ENCODE results near the gene NRSN1.

Gene NRSN1, protein sequence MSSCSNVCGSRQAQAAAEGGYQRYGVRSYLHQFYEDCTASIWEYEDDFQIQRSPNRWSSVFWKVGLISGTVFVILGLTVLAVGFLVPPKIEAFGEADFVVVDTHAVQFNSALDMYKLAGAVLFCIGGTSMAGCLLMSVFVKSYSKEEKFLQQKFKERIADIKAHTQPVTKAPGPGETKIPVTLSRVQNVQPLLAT

DNA sequence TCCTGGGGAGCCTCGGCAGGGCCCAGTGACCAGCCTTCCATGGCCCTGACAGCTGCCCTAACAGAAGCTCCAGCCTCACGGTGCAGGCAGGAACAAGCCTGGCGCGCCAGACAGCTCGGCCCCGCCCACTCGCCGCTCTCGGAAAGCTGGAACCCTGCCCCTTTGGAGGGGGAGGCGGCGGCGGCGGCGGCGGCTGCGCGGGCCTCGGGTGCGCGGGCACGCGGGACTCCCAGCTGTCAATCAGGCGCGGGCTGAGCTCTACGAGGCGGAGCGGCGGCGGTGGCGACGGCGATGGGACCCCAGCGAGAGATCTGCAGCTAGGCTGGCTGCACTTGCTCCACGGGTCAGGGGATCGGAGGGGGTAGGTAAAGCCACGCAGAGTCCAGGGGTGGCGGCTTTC is at the start of gene NRSN1:
Gene NRSN1 (plus strand): TSS at position 236 of the 400 bp plus-strand sequence. CDS start 8,113 bp downstream, outside the sequence.
- no peak within 1 kb of the TSS for H3K4me3 ChIP-seq (ENCODE audit: low read depth, low read length)
- TF ChIP-seq, protein P1, sequence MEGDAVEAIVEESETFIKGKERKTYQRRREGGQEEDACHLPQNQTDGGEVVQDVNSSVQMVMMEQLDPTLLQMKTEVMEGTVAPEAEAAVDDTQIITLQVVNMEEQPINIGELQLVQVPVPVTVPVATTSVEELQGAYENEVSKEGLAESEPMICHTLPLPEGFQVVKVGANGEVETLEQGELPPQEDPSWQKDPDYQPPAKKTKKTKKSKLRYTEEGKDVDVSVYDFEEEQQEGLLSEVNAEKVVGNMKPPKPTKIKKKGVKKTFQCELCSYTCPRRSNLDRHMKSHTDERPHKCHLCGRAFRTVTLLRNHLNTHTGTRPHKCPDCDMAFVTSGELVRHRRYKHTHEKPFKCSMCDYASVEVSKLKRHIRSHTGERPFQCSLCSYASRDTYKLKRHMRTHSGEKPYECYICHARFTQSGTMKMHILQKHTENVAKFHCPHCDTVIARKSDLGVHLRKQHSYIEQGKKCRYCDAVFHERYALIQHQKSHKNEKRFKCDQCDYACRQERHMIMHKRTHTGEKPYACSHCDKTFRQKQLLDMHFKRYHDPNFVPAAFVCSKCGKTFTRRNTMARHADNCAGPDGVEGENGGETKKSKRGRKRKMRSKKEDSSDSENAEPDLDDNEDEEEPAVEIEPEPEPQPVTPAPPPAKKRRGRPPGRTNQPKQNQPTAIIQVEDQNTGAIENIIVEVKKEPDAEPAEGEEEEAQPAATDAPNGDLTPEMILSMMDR (IDR thresholded peaks at IDR 0.05; ENCODE audit: low read depth, low read length, missing control alignments), result no peak
- H3K36me3 ChIP-seq (replicated peaks), result no peaks in the 10 kb centered on the region
- in situ Hi-C loops (cut with HindIII; ENCODE audit: low pct_ligation_motif_present, low sequenced_read_pairs), result no loop called here
- DNase-seq, result no peak
- no peaks in the 10 kb centered on the region for H3K27me3 ChIP-seq (replicated peaks)
- H3K27ac ChIP-seq, result no peak within 1 kb of the TSS

DNA sequence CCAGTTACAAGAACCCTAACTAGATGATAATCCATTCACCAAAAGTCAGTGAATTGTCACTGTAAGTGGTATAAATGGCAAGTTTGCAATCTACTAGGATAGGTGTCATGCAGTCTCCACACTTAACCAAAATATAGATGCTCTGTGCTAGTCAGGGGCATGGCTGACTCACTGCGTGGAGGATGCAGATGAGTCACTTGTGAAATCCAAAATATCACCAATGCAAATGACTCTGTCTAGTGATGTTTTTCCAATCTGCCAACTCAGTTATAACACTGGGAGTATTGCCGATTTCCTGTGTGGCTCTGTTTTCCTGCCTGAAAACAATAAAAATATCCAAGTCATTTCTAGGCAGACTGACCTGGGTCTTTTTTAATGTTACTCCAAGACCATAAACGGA is 47.8 kb upstream of the NRSN1 start:
- in situ Hi-C loops (cut with HindIII; ENCODE audit: low pct_ligation_motif_present, low sequenced_read_pairs), result no loop called here
- no peaks in the 10 kb centered on the region for H3K36me3 ChIP-seq (replicated peaks)
- H3K4me3 ChIP-seq (ENCODE audit: low read depth, low read length), result no peak overlapping the region
- DNase-seq, result no peak
- no peak overlapping the region for H3K27ac ChIP-seq
- TF ChIP-seq, protein P1 (IDR thresholded peaks at IDR 0.05; ENCODE audit: low read depth, low read length, missing control alignments), result no peak
- no peaks in the 10 kb centered on the region for H3K27me3 ChIP-seq (replicated peaks)

DNA sequence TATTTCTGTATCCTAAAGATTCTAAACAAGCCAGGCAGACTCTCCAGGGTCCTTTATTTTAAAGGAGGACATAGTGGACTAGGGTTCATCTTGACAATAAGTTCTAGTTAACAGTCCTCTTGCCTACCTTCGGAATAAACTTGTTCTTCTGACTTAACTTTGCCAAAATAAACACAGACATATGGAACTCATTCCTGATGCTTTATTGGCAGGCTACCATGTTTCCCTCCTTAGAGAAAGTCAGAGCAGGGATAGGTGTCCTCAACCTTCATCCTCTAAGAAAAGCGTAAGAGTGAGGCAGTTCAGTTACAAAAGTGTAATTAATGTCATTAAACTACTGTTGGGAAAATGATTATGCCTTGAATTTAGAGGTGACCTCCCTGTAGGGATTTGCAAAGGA is 46.9 kb upstream of the NRSN1 start:
- Histone ChIP-seq H3K36me3 (replicated peaks) (no peaks in the 10 kb centered on the region), H3K27ac (no peak overlapping the region), H3K4me3 (ENCODE audit: low read depth, low read length) (no peak overlapping the region), H3K27me3 (replicated peaks) (no peaks in the 10 kb centered on the region)
- in situ Hi-C loops (cut with HindIII; ENCODE audit: low pct_ligation_motif_present, low sequenced_read_pairs), result no loop called here
- TF ChIP-seq, protein P1 (IDR thresholded peaks at IDR 0.05; ENCODE audit: low read depth, low read length, missing control alignments), result no peak
- DNase-seq, result no peak

DNA sequence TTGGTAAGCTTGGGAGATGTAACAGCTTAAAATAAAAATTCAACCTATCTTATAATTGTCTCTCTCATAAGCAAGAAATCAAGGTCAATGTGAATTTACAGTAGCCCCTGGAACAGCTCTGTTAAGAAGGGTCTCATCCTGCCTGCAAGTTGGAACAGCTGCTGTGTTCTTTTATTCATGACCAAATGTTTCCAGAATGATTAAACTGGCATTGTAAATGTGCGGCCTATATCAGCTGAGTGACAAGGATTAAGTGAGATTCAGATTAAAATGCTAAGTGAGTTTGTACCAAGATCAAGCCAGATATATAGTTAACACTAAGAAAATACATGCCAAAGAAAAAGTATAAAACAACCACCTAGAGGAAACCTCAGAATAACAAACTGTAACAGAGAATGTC is 45.3 kb upstream of the NRSN1 start:
- TF ChIP-seq, protein P1 (IDR thresholded peaks at IDR 0.05; ENCODE audit: low read depth, low read length, missing control alignments), result no peak
- Histone ChIP-seq H3K27ac (no peak overlapping the region), H3K27me3 (replicated peaks) (no peaks in the 10 kb centered on the region), H3K4me3 (ENCODE audit: low read depth, low read length) (no peak overlapping the region), H3K36me3 (replicated peaks) (no peaks in the 10 kb centered on the region)
- no peak for DNase-seq
- in situ Hi-C loops (cut with HindIII; ENCODE audit: low pct_ligation_motif_present, low sequenced_read_pairs), result no loop called here

DNA sequence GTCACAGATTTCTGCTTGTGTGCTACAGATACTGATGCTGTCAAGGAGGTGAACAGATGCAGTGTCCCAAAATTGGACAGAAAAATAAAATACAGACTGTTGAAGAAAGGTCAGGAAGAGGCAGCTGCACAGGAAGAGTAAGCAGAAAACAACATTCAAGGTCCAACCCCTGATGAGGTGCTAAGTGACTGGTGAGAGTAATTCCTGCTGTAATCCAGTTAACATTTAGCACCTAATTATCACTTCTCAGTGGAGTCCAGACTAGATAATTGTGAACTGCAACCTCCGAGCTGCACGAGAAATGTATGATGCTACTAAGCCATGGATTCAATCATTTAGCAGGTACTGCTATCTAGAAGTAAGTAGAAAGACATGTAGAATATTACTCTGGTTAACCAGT is 36.3 kb upstream of the NRSN1 start:
- in situ Hi-C loops (cut with HindIII; ENCODE audit: low pct_ligation_motif_present, low sequenced_read_pairs), result no loop called here
- Histone ChIP-seq H3K27me3 (replicated peaks) (no peaks in the 10 kb centered on the region), H3K27ac (no peak overlapping the region), H3K36me3 (replicated peaks) (no peaks in the 10 kb centered on the region), H3K4me3 (ENCODE audit: low read depth, low read length) (no peak overlapping the region)
- TF ChIP-seq, protein P1 (IDR thresholded peaks at IDR 0.05; ENCODE audit: low read depth, low read length, missing control alignments), result no peak
- no peak for DNase-seq

DNA sequence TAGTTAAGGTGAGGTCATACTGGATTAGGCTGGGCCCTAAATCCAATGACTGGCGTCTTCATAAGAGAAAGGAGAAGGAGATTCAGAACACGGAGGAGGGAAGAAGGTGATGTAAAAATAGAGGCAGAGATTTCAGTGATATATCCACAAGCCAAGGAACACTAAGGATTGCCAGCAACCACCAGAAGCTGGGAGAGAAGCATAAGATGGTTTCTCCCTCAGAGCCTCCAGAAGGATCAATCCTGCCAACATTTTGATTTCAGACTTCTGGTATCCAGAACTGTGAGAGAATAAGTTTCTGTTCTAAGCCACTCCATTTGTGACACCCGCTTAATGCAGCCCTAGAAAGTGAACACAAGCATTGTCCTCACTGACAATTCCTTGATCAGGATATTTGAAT is 33.6 kb upstream of the NRSN1 start:
- in situ Hi-C loops (cut with HindIII; ENCODE audit: low pct_ligation_motif_present, low sequenced_read_pairs), result no loop called here
- no peak for DNase-seq
- H3K27ac ChIP-seq, result no peak overlapping the region
- TF ChIP-seq, protein P1 (IDR thresholded peaks at IDR 0.05; ENCODE audit: low read depth, low read length, missing control alignments), result no peak
- H3K36me3 ChIP-seq (replicated peaks), result no peaks in the 10 kb centered on the region
- no peaks in the 10 kb centered on the region for H3K27me3 ChIP-seq (replicated peaks)
- no peak overlapping the region for H3K4me3 ChIP-seq (ENCODE audit: low read depth, low read length)

All from brain microvascular endothelial cell (primary cell).